Activated effector memory CD4-positive, alpha-beta T cell treated with anti-CD3 and anti-CD28 coated beads, Interleukin-2, amount 50 U/mL, for 16 hours (primary cell): ENCODE measurements around the gene GUCA2B.
A peak's percentile ranks its signal among the peaks of the same experiment; 100 is the strongest.

Experiments used
- DNase-seq: peaks from one replicate; pipeline ENCODE4 v3.0.0-alpha.2; 2020

GUCA2B gene

GRCh38 chr1:42168763-42169162 lies 15.6 kb downstream of the GUCA2B start:
- no peak for DNase-seq

- DNase-seq, result no peak
These were observed 17.8 kb downstream of the GUCA2B start for GRCh38 chr1:42170779-42171621.

GRCh38 chr1:42171679-42172266 lies 18.6 kb downstream of the GUCA2B start:
- no peak for DNase-seq

GRCh38 chr1:42172381-42173133 lies 19.3 kb downstream of the GUCA2B start:
- no peak for DNase-seq

GRCh38 chr1:42173155-42173933 lies 20.1 kb downstream of the GUCA2B start:
- DNase-seq, result peak; percentile 89

GRCh38 chr1:42173961-42174735 lies 20.9 kb downstream of the GUCA2B start:
- no peak for DNase-seq

- no peak for DNase-seq
These were observed 22.3 kb downstream of the GUCA2B start for GRCh38 chr1:42175314-42176054.

- DNase-seq, result no peak
These were observed 23.8 kb downstream of the GUCA2B start for GRCh38 chr1:42176902-42177519.

- no peak for DNase-seq
These were observed 24.4 kb downstream of the GUCA2B start for GRCh38 chr1:42177541-42177981.

GRCh38 chr1:42178249-42178648 lies 25.0 kb downstream of the GUCA2B start:
- DNase-seq, result no peak

- DNase-seq, result no peak
These were observed 26.1 kb downstream of the GUCA2B start for GRCh38 chr1:42179275-42179674.

GRCh38 chr1:42179900-42180329 lies 26.7 kb downstream of the GUCA2B start:
- no peak for DNase-seq

GRCh38 chr1:42181687-42182086 lies 28.5 kb downstream of the GUCA2B start:
- no peak for DNase-seq

GRCh38 chr1:42183210-42183956 lies 30.2 kb downstream of the GUCA2B start:
- no peak for DNase-seq

GRCh38 chr1:42183957-42184268 lies 30.7 kb downstream of the GUCA2B start:
- no peak for DNase-seq

- no peak for DNase-seq
These were observed 31.4 kb downstream of the GUCA2B start for GRCh38 chr1:42184616-42185015.

GRCh38 chr1:42186152-42186551 lies 32.9 kb downstream of the GUCA2B start:
- no peak for DNase-seq

- DNase-seq, result no peak
These were observed 37.0 kb downstream of the GUCA2B start for GRCh38 chr1:42189931-42190853.

GRCh38 chr1:42191319-42191718 lies 38.1 kb downstream of the GUCA2B start:
- DNase-seq, result no peak
